VCaP (cell line): ENCODE results near the gene ARRDC4.

ENCODE experiments used
- H3K27ac ChIP-seq: fragments of 450-650 bp; 2 replicates; pipeline ENCODE4 v1.5.1; 2017
- TF ChIP-seq, protein P1 (sequence below): fragments of 450-650 bp; conservative IDR thresholded peaks from 2 replicates; pipeline ENCODE4 v1.5.1; 2017; ENCODE audit warnings: mild to moderate bottlenecking, moderate library complexity

Gene ARRDC4

DNA sequence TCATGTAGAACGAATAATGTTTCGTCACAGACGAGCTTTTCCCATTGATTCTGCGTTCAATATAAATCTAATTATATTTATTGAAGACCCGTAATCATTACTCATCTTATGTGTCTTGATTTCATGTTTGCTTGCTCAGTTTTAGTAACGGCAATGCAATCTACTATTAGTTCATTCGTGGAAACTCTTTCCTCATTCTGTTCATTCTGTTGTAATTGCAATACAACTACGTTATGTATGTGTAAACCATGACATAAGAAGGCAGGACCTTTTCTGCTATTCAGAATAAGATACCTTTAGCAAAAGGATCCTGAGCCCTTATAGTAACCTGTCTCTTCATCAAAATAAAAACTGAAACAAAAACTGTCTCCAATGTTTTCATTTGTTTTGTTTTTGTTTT lies 6.8 kb upstream of the ARRDC4 start:
- TF ChIP-seq, protein P1, sequence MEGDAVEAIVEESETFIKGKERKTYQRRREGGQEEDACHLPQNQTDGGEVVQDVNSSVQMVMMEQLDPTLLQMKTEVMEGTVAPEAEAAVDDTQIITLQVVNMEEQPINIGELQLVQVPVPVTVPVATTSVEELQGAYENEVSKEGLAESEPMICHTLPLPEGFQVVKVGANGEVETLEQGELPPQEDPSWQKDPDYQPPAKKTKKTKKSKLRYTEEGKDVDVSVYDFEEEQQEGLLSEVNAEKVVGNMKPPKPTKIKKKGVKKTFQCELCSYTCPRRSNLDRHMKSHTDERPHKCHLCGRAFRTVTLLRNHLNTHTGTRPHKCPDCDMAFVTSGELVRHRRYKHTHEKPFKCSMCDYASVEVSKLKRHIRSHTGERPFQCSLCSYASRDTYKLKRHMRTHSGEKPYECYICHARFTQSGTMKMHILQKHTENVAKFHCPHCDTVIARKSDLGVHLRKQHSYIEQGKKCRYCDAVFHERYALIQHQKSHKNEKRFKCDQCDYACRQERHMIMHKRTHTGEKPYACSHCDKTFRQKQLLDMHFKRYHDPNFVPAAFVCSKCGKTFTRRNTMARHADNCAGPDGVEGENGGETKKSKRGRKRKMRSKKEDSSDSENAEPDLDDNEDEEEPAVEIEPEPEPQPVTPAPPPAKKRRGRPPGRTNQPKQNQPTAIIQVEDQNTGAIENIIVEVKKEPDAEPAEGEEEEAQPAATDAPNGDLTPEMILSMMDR: no peak
- no peak overlapping the region for H3K27ac ChIP-seq

DNA sequence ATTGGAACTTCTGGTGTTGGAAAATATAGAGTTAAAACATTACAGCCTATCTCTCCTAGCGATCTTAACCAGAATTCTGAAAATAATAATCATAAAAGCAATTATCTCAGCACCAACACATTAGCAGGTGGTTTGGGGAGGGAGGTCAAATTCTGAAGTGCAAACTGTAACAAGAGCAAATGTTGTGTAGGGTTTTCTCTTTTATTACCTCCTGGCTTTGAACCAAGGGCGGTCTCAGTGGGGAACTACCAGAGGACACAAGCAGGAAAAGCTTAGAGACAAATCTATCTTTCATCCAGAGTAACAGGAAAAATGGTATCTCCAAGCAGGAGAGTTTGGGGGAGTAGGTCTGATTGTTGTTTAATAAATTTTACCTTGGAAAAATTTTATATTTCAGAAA lies 5.5 kb upstream of the ARRDC4 start:
- TF ChIP-seq, protein P1: no peak
- no peak overlapping the region for H3K27ac ChIP-seq

DNA sequence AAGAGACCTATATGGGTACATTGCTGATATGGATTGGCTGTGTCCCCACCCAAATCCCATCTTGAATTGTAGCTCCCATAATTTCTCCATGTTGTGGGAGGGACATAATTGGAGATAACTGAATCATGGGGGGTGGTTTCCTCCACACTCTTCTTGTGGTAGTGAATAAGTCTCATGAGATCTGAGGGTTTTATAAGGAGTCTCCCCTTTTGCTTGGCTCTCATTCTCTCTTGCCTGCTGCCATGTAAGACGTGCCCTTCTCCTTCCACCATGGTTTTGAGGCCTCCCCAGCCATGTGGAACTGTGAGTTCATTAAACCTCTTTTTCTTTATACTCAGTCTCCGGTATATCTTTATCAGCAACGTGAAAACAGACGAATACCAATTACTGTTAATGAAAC lies 5.0 kb upstream of the ARRDC4 start:
- TF ChIP-seq, protein P1: no peak
- H3K27ac ChIP-seq: no peak overlapping the region

DNA sequence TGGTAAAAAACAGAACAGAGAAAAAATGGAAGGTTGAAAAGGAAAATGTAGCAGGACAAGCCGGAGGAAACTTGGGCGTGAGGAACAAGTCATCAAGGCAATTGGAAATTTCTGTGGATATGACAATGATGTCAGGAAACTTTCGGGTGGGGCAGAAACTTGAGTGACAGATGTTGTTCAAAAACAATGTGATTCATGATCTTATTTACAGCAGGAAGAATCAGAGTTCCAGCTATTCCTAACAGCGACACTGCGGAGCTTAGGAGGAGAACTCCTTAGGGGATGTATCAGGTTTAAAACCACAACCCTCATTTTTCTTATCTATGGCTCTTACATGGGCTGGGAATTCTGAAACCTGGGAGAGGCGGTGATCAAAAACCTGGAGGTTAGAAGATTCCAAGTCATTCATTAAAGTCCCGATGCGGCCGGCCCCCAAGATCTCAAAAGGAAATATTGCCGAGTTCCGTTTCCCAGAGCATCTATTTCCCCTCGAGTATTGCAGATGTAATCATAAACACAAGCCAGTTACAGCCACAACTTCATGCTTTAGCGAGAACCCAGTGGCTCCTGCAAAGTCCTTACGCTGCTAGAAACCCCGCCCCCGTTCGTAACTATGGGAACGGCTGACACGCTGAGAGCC lies 659 bp upstream of the ARRDC4 start:
- TF ChIP-seq, protein P1: no peak
- H3K27ac ChIP-seq: peak overlapping the region; percentile 20; the same call in 1 of the 2 replicates

DNA sequence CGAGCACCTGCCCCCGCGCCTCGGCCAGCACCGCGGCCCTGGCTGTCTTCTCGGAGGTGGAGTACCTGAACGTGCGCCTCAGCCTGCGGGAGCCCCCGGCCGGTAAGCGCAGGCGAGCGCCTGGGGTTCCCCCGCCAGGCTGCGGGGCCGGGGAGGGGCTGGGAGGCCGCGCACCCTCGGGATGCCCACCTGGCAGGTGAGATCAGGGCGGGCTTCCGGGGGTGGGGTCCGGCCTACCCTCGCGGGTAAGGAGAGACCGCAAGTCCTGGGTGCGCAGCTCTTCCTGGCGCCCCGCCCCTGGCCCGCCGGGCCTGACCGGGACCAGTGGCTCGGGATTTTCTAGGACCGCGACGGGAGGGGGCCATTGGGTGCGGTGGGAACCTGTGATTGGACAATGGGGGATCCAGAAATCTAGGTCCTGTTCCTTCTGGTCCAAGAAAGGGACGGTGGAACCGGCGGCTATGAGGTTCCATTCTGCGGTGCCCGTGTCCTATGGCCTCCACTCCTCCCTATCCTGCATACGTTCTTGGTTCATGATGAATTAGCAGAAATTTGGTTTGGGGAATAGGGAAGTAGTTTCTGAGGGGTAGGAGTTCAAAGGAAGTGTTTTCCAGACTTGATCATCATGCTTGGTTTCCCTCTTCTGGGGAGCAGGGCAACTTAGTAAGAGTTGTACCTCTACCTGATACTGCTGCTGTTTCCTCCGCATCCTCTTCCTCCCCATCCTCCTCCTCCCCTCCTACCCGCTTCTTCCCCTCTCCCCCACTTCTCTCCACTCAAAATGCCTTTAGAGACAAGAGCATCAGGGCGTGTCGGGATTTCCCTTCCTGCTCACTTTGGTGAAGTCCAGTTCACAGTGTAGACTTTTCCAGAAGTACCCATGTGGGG lies 808 bp downstream of the ARRDC4 start:
- peak overlapping the region; percentile 80 for H3K27ac ChIP-seq
- TF ChIP-seq, protein P1: no peak

DNA sequence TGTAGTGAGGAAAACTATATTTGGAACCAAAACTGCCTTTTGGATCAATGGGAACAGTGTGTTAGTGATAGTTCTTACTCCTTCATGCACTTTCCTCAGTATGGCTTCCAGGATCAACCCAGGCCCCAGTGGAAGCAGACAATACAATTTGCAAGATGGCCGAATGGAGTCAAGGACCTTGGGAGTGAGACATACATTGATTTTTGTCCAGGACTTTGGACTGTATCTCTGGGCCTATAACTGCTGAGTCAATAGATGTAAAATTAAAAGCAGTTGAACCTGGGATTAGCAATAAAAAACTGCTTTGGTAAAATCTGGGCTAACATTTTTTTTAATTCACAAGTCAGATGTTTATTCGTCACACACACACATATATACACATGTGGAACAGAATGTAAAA lies 1.8 kb downstream of the ARRDC4 start:
- H3K27ac ChIP-seq: no peak overlapping the region
- TF ChIP-seq, protein P1: no peak

DNA sequence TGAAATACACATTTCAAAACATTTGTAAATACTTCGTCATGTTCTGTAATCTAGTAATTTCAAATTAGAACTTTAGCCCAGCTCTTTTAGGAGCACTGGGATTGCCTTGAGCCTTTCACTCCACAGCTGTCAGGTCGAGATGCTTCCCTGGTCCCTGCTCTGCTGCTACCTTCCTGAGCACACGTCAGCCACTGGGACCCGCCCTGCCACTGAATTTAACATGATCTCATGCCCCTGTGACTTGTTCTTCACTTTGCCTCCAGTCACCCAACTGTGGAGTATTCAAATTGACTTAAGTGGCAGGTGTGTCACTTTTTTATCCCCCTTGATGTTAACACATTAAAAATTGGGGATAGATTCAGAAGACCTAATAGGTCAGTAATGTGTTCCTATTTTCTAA lies 3.3 kb downstream of the ARRDC4 start:
- H3K27ac ChIP-seq: no peak overlapping the region
- TF ChIP-seq, protein P1: no peak
